Measurements from ENCODE around the gene ATAD2B.
"Not testable (repeated sequence)": the region's sequence is repeated elsewhere in the genome, so short reads cannot be mapped to it uniquely, and the experiment has no call there.

ATAD2B gene

DNA sequence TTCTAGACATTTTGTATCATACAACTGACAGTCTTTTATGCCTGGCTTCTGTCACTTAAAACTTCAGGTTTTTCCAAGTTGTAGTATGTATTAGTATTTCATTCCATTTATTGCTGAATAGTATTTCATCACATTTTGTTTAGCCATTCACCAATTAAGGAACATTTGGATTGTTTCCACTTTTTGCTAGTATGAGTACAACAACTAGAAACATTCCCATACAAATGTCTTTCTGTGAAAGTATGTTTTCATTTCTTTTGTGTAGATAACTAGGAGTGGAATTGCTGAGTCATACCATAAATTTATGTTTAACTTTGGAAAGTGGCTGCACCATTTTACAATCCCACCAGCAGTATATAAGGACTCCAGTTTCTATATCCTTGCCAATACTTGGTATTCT, 135.9 kb downstream of the ATAD2B start:
- H3K4me3 ChIP-seq (ENCODE audit: extremely low read depth, insufficient read depth, low read length, poor library complexity, severe bottlenecking) = no peak overlapping the region
- H3K27ac ChIP-seq (ENCODE audit: low read depth, low read length, severe bottlenecking) = no peak overlapping the region

DNA sequence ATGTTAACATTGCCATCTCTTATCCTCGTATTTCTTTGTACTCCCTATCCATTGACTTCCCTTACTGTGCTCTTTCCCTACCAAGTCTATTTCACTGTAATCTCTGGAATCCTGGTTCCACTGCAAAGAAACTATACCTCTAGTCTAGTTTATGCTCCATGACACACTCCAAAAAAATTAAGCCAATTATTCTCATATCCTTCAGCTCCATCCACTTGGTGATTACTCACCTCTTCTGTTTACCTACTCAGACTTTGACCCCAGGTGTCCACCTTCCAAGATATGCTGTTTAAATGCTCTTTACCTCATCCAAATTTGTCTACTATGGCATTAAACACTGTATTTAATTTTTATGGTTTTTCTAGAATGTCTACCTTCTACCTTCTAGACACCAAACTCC, 137.9 kb downstream of the ATAD2B start:
- WGBS, 2 experiments (ENCODE audit: insufficient coverage in 2 of 2) = 92 to 100% methylated on average over 1 of the region's 1 CpG
- Histone ChIP-seq H3K9me3 (ENCODE audit: control insufficient read depth, low read length) (no peaks in the 10 kb centered on the region), H3K36me3 (ENCODE audit: control insufficient read depth, insufficient read depth, low read length) (peaks cover 2% of the 10 kb centered on the region), H3K4me1 (ENCODE audit: control insufficient read depth, insufficient read depth, low read length, poor library complexity, severe bottlenecking) (no peaks in the 10 kb centered on the region), H3K4me3 (ENCODE audit: extremely low read depth, insufficient read depth, low read length, poor library complexity, severe bottlenecking) (no peak overlapping the region), H3K27ac (ENCODE audit: low read depth, low read length, severe bottlenecking) (no peak overlapping the region)

More for the DNA sequence above, 135.9 kb downstream of the ATAD2B start:
- no peaks in the 10 kb centered on the region for H3K9me3 ChIP-seq (ENCODE audit: control insufficient read depth, low read length)
- peaks cover 2% of the 10 kb centered on the region for H3K36me3 ChIP-seq (ENCODE audit: control insufficient read depth, insufficient read depth, low read length)
- H3K4me1 ChIP-seq (ENCODE audit: control insufficient read depth, insufficient read depth, low read length, poor library complexity, severe bottlenecking) = no peaks in the 10 kb centered on the region

DNA sequence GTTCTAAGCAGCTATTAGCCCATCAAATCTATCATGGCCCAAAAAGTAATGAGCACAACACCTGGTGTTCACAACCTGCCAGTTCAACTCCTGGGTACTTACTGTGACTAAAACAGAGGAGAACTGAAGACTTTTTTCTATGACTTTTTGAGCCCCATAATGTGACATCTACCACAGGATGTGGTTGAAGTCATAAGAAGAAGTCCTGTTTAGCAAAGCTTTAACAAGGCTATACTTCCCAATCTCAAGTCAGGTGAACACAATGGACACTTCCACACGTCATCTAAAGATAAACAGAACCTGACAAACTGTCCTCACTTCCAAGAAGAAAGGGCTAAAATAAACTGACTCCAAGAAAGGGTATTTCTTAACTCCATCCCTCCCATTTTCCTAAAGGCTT, 138.8 kb downstream of the ATAD2B start:
- peaks cover 2% of the 10 kb centered on the region for H3K36me3 ChIP-seq (ENCODE audit: control insufficient read depth, insufficient read depth, low read length)
- no peak overlapping the region for H3K27ac ChIP-seq (ENCODE audit: low read depth, low read length, severe bottlenecking)
- 88% methylated on average over 1 of the region's 1 CpG; no CpG with 5 or more reads in 1 of the 2 experiments for WGBS, 2 experiments (ENCODE audit: insufficient coverage in 2 of 2)
- no peaks in the 10 kb centered on the region for H3K4me1 ChIP-seq (ENCODE audit: control insufficient read depth, insufficient read depth, low read length, poor library complexity, severe bottlenecking)
- no peaks in the 10 kb centered on the region for H3K9me3 ChIP-seq (ENCODE audit: control insufficient read depth, low read length)
- no peak overlapping the region for H3K4me3 ChIP-seq (ENCODE audit: extremely low read depth, insufficient read depth, low read length, poor library complexity, severe bottlenecking)

DNA sequence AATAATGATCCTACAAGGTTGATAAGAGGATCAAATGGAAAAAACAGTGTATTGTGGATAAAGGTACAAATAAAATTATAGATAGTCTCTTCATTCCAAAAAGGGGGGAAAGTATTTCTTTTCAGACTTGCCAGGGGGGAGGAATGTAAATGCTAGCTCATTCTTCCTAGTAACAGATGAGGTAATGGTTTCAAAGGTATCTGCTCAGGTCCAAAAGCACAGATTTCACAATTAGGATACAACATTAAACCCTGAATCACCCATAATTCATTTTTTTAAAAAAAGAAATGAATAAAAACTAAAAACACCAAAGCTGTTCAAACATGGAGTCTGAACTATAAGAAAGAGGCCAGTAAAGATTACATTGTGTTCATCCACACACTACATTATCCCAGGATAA, 142.0 kb downstream of the ATAD2B start:
- Histone ChIP-seq H3K4me1 (ENCODE audit: control insufficient read depth, insufficient read depth, low read length, poor library complexity, severe bottlenecking) (no peaks in the 10 kb centered on the region), H3K36me3 (ENCODE audit: control insufficient read depth, insufficient read depth, low read length) (peaks cover 2% of the 10 kb centered on the region), H3K4me3 (ENCODE audit: extremely low read depth, insufficient read depth, low read length, poor library complexity, severe bottlenecking) (no peak overlapping the region), H3K9me3 (ENCODE audit: control insufficient read depth, low read length) (no peaks in the 10 kb centered on the region), H3K27ac (ENCODE audit: low read depth, low read length, severe bottlenecking) (no peak overlapping the region)

DNA sequence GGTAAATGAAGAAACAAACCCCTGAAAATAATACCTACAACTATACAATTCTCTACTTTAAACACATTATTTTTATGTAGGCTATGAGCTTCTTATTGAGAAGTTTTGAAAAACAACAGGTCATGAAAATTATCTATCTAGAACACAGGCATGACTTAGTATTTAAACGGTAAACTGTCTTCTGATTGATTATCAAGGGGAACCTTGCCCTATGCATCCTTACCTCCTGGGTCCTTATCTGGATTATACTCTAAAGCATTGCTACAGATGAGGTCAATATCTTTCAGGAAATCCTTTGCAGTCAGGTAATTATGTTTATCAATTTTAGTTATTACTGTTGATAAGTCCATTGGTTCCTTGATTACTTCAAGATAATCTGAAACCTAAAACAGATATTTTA, 144.3 kb downstream of the ATAD2B start:
- Histone ChIP-seq H3K27ac (ENCODE audit: low read depth, low read length, severe bottlenecking) (no peak overlapping the region), H3K9me3 (ENCODE audit: control insufficient read depth, low read length) (no peaks in the 10 kb centered on the region), H3K4me1 (ENCODE audit: control insufficient read depth, insufficient read depth, low read length, poor library complexity, severe bottlenecking) (no peaks in the 10 kb centered on the region), H3K4me3 (ENCODE audit: extremely low read depth, insufficient read depth, low read length, poor library complexity, severe bottlenecking) (no peak overlapping the region), H3K36me3 (ENCODE audit: control insufficient read depth, insufficient read depth, low read length) (peaks cover 3% of the 10 kb centered on the region)
- WGBS, 2 experiments (ENCODE audit: insufficient coverage in 2 of 2) = 100% methylated on average over 1 of the region's 1 CpG; no CpG with 5 or more reads in 1 of the 2 experiments

DNA sequence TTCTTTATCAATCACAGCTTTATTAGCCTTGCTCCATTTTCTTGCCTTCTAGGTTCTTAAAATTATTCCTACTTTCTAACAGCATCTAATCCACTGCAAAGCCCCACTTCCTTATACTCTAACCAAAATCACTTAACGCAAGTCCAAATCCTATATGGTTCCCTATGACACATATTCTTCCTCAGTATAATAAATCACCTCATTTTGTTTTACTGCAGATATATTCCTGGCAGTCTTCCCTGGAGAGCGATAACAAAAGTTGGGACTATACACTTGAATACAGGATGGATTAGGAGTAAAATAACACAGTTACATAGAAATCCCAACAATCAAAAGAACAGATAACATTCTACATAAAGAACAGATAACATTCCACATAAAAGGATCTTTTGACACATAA, 144.8 kb downstream of the ATAD2B start:
- no peaks in the 10 kb centered on the region for H3K4me1 ChIP-seq (ENCODE audit: control insufficient read depth, insufficient read depth, low read length, poor library complexity, severe bottlenecking)
- H3K36me3 ChIP-seq (ENCODE audit: control insufficient read depth, insufficient read depth, low read length) = peaks cover 7% of the 10 kb centered on the region
- 100% methylated on average over 1 of the region's 2 CpGs for WGBS, 2 experiments (ENCODE audit: insufficient coverage in 2 of 2)
- H3K4me3 ChIP-seq (ENCODE audit: extremely low read depth, insufficient read depth, low read length, poor library complexity, severe bottlenecking) = no peak overlapping the region
- H3K27ac ChIP-seq (ENCODE audit: low read depth, low read length, severe bottlenecking) = no peak overlapping the region
- no peaks in the 10 kb centered on the region for H3K9me3 ChIP-seq (ENCODE audit: control insufficient read depth, low read length)

DNA sequence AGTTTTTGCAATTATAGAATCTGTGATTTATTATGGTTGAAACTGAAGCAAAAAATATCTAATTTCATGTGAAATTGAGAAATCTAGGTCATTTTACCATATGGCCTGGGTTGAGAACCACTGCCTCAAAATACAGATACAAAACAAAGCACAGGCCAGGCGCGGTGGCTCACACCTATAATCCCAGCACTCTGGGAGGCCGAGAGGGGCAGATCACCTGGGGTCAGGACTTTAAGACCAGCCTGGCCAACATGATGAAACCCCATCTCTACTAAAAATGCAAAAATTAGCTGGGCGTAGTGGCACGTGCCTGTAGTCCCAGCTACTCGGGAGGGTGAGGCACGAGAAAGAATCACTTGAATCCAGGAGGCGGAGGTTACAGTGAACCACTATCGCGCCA, 146.5 kb downstream of the ATAD2B start:
- peaks cover 15% of the 10 kb centered on the region for H3K36me3 ChIP-seq (ENCODE audit: control insufficient read depth, insufficient read depth, low read length)
- H3K9me3 ChIP-seq (ENCODE audit: control insufficient read depth, low read length) = not testable (repeated sequence)

DNA sequence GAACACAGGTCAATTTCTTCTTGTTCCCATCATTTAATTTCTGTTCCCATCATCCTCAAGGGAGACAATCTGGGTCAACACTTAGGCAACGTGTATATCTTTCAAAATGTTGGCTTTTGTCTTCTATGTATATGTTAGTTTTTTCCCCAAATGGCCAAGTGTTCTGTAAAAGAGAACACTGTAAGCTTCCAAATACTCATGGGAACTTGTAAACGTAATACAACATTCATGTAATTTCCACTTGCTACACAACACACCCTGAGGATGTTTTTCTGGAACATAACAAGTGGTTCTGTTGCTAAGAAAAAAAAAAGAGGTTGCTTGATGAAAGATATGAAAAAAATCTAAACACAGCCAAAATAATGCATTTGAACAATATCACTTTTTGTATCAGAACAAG, 149.1 kb downstream of the ATAD2B start:
- no peak overlapping the region for H3K4me3 ChIP-seq (ENCODE audit: extremely low read depth, insufficient read depth, low read length, poor library complexity, severe bottlenecking)
- H3K36me3 ChIP-seq (ENCODE audit: control insufficient read depth, insufficient read depth, low read length) = peaks cover 24% of the 10 kb centered on the region
- no peaks in the 10 kb centered on the region for H3K4me1 ChIP-seq (ENCODE audit: control insufficient read depth, insufficient read depth, low read length, poor library complexity, severe bottlenecking)
- WGBS, 2 experiments (ENCODE audit: insufficient coverage in 2 of 2) = no CpG with 5 or more reads among the region's 2 CpGs
- H3K27ac ChIP-seq (ENCODE audit: low read depth, low read length, severe bottlenecking) = no peak overlapping the region
- no peaks in the 10 kb centered on the region for H3K9me3 ChIP-seq (ENCODE audit: control insufficient read depth, low read length)

More for the DNA sequence above, 146.5 kb downstream of the ATAD2B start:
- H3K4me3 ChIP-seq (ENCODE audit: extremely low read depth, insufficient read depth, low read length, poor library complexity, severe bottlenecking); H3K4me1 ChIP-seq (ENCODE audit: control insufficient read depth, insufficient read depth, low read length, poor library complexity, severe bottlenecking); H3K27ac ChIP-seq (ENCODE audit: low read depth, low read length, severe bottlenecking): not testable (repeated sequence)
- WGBS, 2 experiments (ENCODE audit: insufficient coverage in 2 of 2) = 92% methylated on average over 7 to 10 of the region's 10 CpGs

DNA sequence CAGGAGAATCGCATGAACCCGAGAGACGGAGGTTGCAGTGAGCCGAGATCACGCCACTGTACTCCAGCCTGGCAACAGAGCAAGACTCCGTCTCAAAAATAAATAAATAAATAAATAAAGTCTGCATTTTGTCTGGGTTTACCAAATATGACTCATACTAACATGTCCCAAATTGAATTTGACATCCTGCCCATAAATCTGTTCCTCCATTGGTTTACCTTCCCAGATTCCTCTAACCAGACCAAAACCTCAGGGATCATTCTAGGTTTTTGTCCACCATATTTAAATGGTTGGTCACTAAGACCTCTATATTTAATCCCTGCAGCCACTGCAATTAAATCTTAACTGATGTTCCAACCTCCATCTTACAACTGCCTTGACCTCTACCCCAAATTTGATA, 150.9 kb downstream of the ATAD2B start:
- Histone ChIP-seq H3K27ac (ENCODE audit: low read depth, low read length, severe bottlenecking) (no peak overlapping the region), H3K4me3 (ENCODE audit: extremely low read depth, insufficient read depth, low read length, poor library complexity, severe bottlenecking) (no peak overlapping the region), H3K4me1 (ENCODE audit: control insufficient read depth, insufficient read depth, low read length, poor library complexity, severe bottlenecking) (no peaks in the 10 kb centered on the region), H3K36me3 (ENCODE audit: control insufficient read depth, insufficient read depth, low read length) (peaks cover 40% of the 10 kb centered on the region), H3K9me3 (ENCODE audit: control insufficient read depth, low read length) (no peaks in the 10 kb centered on the region)
- WGBS, 2 experiments (ENCODE audit: insufficient coverage in 2 of 2) = 91 to 100% methylated on average over 4 of the region's 6 CpGs

DNA sequence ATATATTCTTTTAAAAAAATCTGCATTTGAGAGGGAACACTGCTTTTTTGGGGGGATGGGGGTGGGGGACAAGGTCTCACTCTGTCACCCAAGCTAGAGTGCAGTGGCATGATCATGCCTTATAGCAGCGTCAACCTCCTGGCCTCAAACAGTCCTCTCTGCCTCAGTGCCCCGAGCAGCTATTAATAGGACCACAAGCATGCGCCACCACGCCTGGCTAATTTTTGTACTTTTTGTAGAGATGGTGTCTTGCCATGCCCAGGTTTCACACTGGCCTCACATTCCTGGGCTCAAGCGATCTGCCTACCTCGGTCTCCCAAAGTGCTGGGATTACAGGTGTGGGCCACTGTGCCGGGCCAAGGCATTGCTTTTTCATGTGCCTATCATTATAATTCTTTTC, 154.2 kb downstream of the ATAD2B start:
- Histone ChIP-seq H3K4me1 (ENCODE audit: control insufficient read depth, insufficient read depth, low read length, poor library complexity, severe bottlenecking) (no peaks in the 10 kb centered on the region), H3K4me3 (ENCODE audit: extremely low read depth, insufficient read depth, low read length, poor library complexity, severe bottlenecking) (no peak overlapping the region), H3K9me3 (ENCODE audit: control insufficient read depth, low read length) (no peaks in the 10 kb centered on the region), H3K27ac (ENCODE audit: low read depth, low read length, severe bottlenecking) (no peak overlapping the region), H3K36me3 (ENCODE audit: control insufficient read depth, insufficient read depth, low read length) (peaks cover 46% of the 10 kb centered on the region)
- WGBS, 2 experiments (ENCODE audit: insufficient coverage in 2 of 2) = 93 to 100% methylated on average over 6 of the region's 7 CpGs

DNA sequence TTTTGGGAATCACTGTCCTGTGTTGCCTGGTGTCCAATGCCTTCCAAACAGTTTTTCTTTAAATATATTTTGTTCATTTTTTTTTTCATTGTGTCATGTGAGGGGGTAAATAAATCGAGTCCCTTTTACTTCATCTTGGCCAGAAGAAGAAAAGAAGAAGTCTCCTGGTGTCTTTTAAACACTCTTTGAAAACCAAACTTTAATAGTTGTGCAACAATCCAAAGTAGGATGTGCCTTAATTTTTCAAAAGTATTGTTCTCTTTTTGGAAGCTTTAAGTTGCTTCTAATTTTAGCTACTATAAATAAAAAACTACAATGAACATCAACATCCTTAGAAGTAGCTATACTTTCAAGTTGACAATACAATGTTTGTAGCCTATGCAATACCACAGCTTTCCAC, 154.9 kb downstream of the ATAD2B start:
- WGBS, 2 experiments (ENCODE audit: insufficient coverage in 2 of 2) = no CpG with 5 or more reads among the region's 1 CpG
- Histone ChIP-seq H3K9me3 (ENCODE audit: control insufficient read depth, low read length) (no peaks in the 10 kb centered on the region), H3K36me3 (ENCODE audit: control insufficient read depth, insufficient read depth, low read length) (peaks cover 43% of the 10 kb centered on the region), H3K4me1 (ENCODE audit: control insufficient read depth, insufficient read depth, low read length, poor library complexity, severe bottlenecking) (no peaks in the 10 kb centered on the region), H3K27ac (ENCODE audit: low read depth, low read length, severe bottlenecking) (no peak overlapping the region), H3K4me3 (ENCODE audit: extremely low read depth, insufficient read depth, low read length, poor library complexity, severe bottlenecking) (no peak overlapping the region)

DNA sequence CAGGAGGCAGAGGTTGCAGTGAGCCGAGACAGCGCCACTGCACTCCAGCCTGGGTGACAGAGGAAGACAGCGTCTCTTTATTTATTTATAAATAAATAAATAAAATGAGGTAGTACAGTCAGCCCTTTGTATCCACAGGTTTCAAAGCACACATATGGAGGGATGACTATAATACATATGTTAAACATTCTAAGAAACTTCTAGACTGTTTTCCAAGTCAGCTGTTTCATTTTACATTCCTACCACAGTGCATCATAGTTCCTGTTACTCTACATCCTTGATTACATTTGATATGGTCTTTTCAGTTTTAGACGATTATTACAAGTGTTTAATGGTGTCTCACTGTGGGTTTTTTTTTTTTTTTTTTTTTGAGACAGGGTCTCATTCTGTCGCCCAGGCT, 157.6 kb downstream of the ATAD2B start:
- H3K4me3 ChIP-seq (ENCODE audit: extremely low read depth, insufficient read depth, low read length, poor library complexity, severe bottlenecking) = no peak overlapping the region
- 100% methylated on average over 1 of the region's 5 CpGs; no CpG with 5 or more reads in 1 of the 2 experiments for WGBS, 2 experiments (ENCODE audit: insufficient coverage in 2 of 2)
- peaks cover 32% of the 10 kb centered on the region for H3K36me3 ChIP-seq (ENCODE audit: control insufficient read depth, insufficient read depth, low read length)
- H3K4me1 ChIP-seq (ENCODE audit: control insufficient read depth, insufficient read depth, low read length, poor library complexity, severe bottlenecking) = no peaks in the 10 kb centered on the region
- H3K9me3 ChIP-seq (ENCODE audit: control insufficient read depth, low read length) = no peaks in the 10 kb centered on the region
- no peak overlapping the region for H3K27ac ChIP-seq (ENCODE audit: low read depth, low read length, severe bottlenecking)

All from mesodermal cell (in vitro differentiated cells).